Left lung (tissue), 10 donors: ENCODE measurements around the gene GPX4. TPM values are rescaled to one million over a fixed set of nuclear protein-coding genes. Genes with fewer than 3 reads are reported as not detected.

ENCODE experiments used
- ATAC-seq: fragments of 200-7000 bp; cut with Tn5 transposase; one replicate; pipeline ENCODE4 v1.9.1; 2020; ENCODE audit warnings: moderate library complexity
- DNase-seq, 4 donors: peaks; one replicate each; pipeline ENCODE4 v3.0.0-alpha.2; 2013 to 2020
- H3K27ac ChIP-seq, 2 donors: fragments of 200-600 bp; sonication (generic) in 1 of 2; one replicate each; pipeline versions ENCODE4 v1.5.0 to v1.8.0; 2020 to 2021
- H3K27me3 ChIP-seq, 2 donors: fragments of 200-600 bp; sonication (generic) in 1 of 2; one replicate each; pipeline versions ENCODE4 v1.5.0 to v1.8.0; 2020 to 2021
- H3K36me3 ChIP-seq, 2 donors: fragments of 200-600 bp; sonication (generic) in 1 of 2; one replicate each; pipeline versions ENCODE4 v1.5.0 to v1.8.0; 2020 to 2021
- H3K4me1 ChIP-seq, 2 donors: fragments of 200-600 bp; one replicate each; pipeline ENCODE4 v1.8.0; 2021
- H3K4me3 ChIP-seq, 2 donors: fragments of 200-600 bp; sonication (generic) in 1 of 2; one replicate each; pipeline versions ENCODE4 v1.5.0 to v1.8.0; 2020 to 2021; ENCODE audit warnings: mild to moderate bottlenecking in 1 of 2
- H3K9me3 ChIP-seq, 2 donors: fragments of 200-600 bp; sonication (generic) in 1 of 2; one replicate each; pipeline versions ENCODE4 v1.5.0 to v1.8.0; 2020 to 2021
- intact Hi-C, 2 donors: fragments of 100-400 bp; cut with DNase I; formaldehyde crosslinking; loops; one replicate each; pipeline versions ENCODE4 v1.11.2 to v1.14.2; 2022
- polyA plus RNA-seq, 6 donors: library from polyadenylated mRNA; unstranded; fragments of 120-200 nt; gene quantifications; one replicate each; pipeline ENCODE4 v1.2.1, GENCODE V29; 2013; ENCODE audit not compliant: insufficient read length in 6 of 6
- total RNA-seq, 2 donors: library from RNA; stranded (reverse); fragmentation: NEBNext Ultra II Directional; extraction: Animal tissue kit (Norgen Biotek cat#: 25700); gene quantifications; one replicate each; pipeline ENCODE4 v1.2.1, GENCODE V29; 2021
- TF ChIP-seq, protein P1 (sequence below), 2 donors: fragments of 200-600 bp; sonication (generic) in 1 of 2; IDR thresholded peaks; one replicate each; pipeline versions ENCODE4 v1.5.0 to v1.8.0; 2021; ENCODE audit warnings: antibody characterized with exemption in 2 of 2
- donor health status: DM: no; HTN: yes; CAD: no.
- donor health status: DM: no; HTN: no; CAD: no.

Gene GPX4
- total and polyA plus RNA-seq, 8 donors: 146 to 365 (median 213) TPM

DNA sequence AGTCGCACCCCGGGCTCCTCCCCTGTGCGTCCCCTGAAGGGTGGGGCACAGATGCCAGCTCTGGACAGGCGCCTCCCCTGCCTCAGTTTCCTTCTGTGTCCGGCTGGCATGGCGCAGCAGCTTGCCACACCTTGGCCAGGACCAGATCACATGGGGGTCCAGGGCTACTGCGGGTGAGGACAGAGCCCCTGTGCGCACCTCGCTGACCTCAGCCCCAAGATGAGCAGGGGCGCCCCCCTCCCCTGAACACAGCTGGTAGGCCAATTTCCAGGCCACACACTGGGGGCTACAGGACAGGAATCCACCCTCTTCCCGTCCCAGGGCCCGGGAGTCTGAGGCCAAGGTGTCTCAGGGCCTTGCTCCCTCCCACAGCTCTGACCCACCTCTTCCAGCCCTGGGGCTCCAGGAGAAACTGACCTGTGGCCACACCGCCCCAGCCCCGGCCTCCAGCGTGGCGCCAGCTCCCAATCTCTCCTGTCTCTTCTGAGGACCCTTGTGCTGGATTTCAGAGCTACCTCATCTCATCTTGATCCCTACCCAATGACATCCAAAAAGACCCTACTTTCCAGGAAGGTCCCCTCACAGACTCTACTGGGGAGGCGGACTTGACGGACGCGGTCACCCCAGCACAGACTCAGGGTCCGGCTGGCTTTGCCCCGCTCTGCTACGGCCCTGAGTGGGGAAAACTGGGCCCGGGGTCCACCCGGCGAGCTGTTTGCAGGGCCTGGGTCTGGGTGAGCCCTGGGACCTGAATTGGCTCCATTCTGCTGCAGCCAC lies 42.0 kb downstream of the GPX4 start:
- Histone ChIP-seq H3K9me3 (no peaks in the 10 kb centered on the region), H3K36me3 (peaks cover 0 to 86% of the 10 kb centered on the region in 2 donors), H3K27me3 (no peaks in the 10 kb centered on the region), H3K4me3 (no peak overlapping the region), H3K4me1 (peaks cover 4 to 28% of the 10 kb centered on the region in 2 donors), H3K27ac (no peak overlapping the region)
- no peak for ATAC-seq
- intact Hi-C loops: no loop called here
- DNase-seq: peak in 1 of 4 donors; percentile 72
- TF ChIP-seq, protein P1, sequence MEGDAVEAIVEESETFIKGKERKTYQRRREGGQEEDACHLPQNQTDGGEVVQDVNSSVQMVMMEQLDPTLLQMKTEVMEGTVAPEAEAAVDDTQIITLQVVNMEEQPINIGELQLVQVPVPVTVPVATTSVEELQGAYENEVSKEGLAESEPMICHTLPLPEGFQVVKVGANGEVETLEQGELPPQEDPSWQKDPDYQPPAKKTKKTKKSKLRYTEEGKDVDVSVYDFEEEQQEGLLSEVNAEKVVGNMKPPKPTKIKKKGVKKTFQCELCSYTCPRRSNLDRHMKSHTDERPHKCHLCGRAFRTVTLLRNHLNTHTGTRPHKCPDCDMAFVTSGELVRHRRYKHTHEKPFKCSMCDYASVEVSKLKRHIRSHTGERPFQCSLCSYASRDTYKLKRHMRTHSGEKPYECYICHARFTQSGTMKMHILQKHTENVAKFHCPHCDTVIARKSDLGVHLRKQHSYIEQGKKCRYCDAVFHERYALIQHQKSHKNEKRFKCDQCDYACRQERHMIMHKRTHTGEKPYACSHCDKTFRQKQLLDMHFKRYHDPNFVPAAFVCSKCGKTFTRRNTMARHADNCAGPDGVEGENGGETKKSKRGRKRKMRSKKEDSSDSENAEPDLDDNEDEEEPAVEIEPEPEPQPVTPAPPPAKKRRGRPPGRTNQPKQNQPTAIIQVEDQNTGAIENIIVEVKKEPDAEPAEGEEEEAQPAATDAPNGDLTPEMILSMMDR (IDR thresholded peaks at IDR 0.05): no peak

DNA sequence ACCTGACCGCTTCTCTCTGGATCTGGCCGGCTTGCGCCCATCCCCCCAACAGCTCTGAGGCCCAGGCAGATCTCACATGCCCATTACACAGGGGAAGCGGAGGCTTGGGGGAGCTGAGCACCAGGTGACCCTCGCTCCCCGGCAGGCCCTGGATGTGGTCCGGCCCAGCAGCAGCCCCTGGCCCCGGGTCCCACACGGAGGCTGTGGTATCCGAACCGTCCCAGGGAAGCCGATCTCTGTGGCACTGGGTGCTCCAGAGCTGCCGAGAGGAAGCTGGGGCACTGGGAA lies 42.6 kb downstream of the GPX4 start:
- Histone ChIP-seq H3K27me3 (no peaks in the 10 kb centered on the region), H3K4me3 (no peak overlapping the region), H3K36me3 (peaks cover 0 to 88% of the 10 kb centered on the region in 2 donors), H3K27ac (no peak overlapping the region), H3K4me1 (peaks cover 7 to 28% of the 10 kb centered on the region in 2 donors), H3K9me3 (no peaks in the 10 kb centered on the region)
- TF ChIP-seq, protein P1 (IDR thresholded peaks at IDR 0.05): no peak
- ATAC-seq (no peak), DNase-seq (no peak)
- intact Hi-C loops: no loop called here

DNA sequence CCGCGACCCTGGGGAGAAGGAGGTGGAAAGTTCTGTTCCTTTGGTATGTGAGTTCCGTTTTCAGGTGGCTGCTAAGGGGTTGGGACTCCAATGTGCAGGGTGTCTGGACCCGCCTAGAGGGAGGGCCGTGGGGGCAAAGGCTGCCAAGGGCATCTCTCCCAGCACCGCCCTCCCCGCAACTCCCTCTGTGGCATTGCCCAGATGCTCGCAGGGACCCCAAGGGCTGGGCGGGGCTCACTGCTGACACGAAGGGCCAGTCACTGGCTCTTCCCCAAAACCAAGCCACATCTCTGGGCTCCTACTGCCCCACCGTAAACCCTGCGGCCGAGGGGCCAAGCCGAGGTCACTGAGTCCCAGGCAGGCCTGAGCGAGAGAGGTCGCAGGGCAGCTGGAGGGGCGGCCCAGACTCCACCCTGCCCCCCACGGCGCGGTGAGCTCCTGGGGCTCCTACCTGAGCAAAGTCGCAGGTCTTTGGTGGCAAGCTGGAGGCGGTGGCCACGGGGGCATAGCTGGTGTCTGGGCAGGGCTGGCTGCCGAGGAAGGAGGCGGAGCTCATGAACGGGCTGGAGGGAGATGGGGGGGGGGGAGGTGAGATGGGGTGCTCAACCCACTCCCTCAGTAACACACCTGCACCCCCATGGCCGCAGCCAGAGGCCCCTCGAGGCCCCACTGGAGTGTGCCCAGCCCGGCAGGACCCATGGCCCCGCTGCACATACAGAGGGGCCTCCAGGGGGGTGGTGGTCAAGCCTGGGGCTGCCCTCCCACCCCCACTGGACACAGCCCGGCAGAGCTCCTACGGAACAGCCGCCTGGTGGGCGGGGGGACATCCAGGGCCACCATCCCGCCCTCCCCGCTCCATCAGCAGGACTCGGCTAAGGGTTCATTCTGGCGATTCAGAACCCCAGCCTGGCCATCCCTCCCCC lies 43.3 kb downstream of the GPX4 start:
- no peaks in the 10 kb centered on the region for H3K9me3 ChIP-seq
- no peak overlapping the region for H3K4me3 ChIP-seq
- DNase-seq (peak in 1 of 4 donors; percentile 70), ATAC-seq (no peak)
- no peak overlapping the region for H3K27ac ChIP-seq
- intact Hi-C loops: no loop called here
- H3K27me3 ChIP-seq: no peaks in the 10 kb centered on the region
- H3K4me1 ChIP-seq: peaks cover 10 to 32% of the 10 kb centered on the region in 2 donors
- H3K36me3 ChIP-seq: peaks cover 0 to 91% of the 10 kb centered on the region in 2 donors
- TF ChIP-seq, protein P1 (IDR thresholded peaks at IDR 0.05): no peak

DNA sequence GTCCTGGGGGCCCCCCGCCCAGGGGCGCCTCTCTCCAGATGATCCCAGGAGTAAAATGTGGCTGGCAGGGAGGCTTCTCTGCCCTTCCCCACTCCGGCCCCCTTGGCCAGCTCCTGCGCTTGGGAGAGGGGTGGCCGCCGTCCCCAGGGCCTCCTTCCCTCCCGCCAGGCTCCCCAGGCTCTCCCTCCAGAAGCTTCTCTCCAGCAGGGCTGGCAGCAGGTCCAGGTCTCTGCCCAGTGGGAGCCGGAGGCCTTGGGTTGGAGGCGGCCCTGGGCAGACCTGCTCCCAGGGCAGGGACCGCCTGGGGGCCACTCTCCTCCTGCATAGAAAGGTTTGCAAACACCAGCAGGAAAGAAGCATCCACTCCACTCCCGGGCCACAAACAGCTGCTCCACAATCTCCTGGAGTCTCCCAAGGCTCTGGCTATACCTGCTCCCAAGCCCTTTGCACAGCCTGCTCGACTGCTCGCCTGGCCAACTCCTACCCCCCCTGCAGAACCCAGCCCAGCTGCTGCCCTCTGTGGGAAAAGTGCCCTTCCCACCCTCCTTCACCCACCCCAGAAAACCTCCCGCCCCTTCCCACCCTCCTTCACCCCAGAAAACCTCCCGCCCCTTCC lies 44.2 kb downstream of the GPX4 start:
- H3K36me3 ChIP-seq: peaks cover 0 to 91% of the 10 kb centered on the region in 2 donors
- intact Hi-C loops: no loop called here
- TF ChIP-seq, protein P1 (IDR thresholded peaks at IDR 0.05): no peak
- no peaks in the 10 kb centered on the region for H3K27me3 ChIP-seq
- no peak overlapping the region for H3K4me3 ChIP-seq
- H3K4me1 ChIP-seq: peaks cover 10 to 42% of the 10 kb centered on the region in 2 donors
- H3K9me3 ChIP-seq: no peaks in the 10 kb centered on the region
- H3K27ac ChIP-seq: no peak overlapping the region
- DNase-seq: peak in 1 of 4 donors; percentile 71
- ATAC-seq: no peak
